Measurements from ENCODE around the gene MTCH1. TPM values are rescaled to one million over a fixed set of nuclear protein-coding genes. Genes with fewer than 3 reads are reported as not detected.

MTCH1 gene
- total and polyA plus RNA-seq, 4 donors: 120 to 210 (median 157) TPM

DNA sequence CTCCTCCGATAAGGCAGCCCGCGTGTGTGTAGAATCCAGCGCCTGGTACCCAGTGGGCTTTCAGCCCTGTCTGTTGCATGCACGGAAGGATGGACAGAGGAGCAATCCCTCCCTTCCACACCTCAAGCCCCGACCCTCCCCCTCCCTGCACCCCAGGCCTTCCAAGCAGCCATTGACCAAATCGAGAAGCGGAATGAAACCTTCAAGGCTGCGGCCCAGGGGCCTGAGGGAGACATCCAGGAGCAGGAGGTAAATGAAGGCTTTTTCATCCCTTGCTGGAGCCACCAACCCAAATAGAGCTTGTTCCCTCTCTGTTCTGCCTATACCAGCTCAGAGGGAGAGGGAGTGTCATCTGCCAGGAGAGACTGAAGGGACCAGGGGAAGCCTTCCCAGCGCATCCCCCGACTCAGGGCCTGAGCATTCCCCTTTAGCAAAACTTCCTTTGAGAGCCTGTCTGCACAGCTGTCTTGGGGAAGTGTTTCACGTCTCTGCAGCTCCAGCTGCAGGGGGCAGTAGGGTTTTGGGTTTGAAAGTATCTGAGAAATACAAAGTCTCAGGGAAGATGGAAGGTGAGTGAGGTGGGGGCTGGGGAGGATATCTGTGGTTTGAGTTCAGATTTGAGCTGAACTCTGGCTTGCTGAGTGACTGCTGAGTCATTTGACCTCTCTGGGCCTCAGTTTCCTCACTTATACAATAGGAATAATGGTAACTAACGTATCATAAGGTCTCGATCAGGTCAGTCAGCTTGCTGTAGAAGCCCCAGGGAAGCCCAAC is 35.5 kb upstream of the MTCH1 start:
- TF ChIP-seq CTCF (IDR thresholded peaks at IDR 0.05; ENCODE audit: control extremely low read depth, extremely low read depth): peak; percentile 4
- Histone ChIP-seq H3K4me1 (ENCODE audit: control insufficient read depth in 5 of 5, insufficient read depth in 5 of 5, low read length in 5 of 5) (peaks cover 0 to 3% (median 0%) of the 10 kb centered on the region in 5 donors), H3K9ac (ENCODE audit: insufficient read depth in 1 of 2, low read length in 2 of 2) (no peak overlapping the region), H3K36me3 (ENCODE audit: control insufficient read depth in 4 of 4, insufficient read depth in 4 of 4, low read length in 4 of 4) (peaks cover 0 to 2% (median 0%) of the 10 kb centered on the region in 4 donors), H3K27ac (ENCODE audit: low read depth in 1 of 2, low read length in 1 of 2) (no peak overlapping the region), H3K9me3 (ENCODE audit: control insufficient read depth in 4 of 4, insufficient read depth in 3 of 4, low read length in 3 of 4) (no peaks in the 10 kb centered on the region), H3K27me3 (ENCODE audit: control insufficient read depth in 3 of 3, insufficient read depth in 3 of 3, low read length in 2 of 3) (no peaks in the 10 kb centered on the region), H3K4me3 (no peak overlapping the region)
- WGBS, 2 donors: 70 to 72% methylated on average over 14 of the region's 14 CpGs
- no peak for ATAC-seq (ENCODE audit: insufficient read depth, low FRiP score)
- DNase-seq: peak; percentile 25 to 42 (median 30)

GRCh38 chr6:37020812-37021211 is 34.8 kb upstream of the MTCH1 start:
- no peak for TF ChIP-seq CTCF (IDR thresholded peaks at IDR 0.05; ENCODE audit: control extremely low read depth, extremely low read depth)

GRCh38 chr6:37020381-37020780 is 34.4 kb upstream of the MTCH1 start:
- Histone ChIP-seq H3K4me1 (ENCODE audit: control insufficient read depth in 5 of 5, insufficient read depth in 5 of 5, low read length in 5 of 5) (peaks cover 0 to 3% (median 0%) of the 10 kb centered on the region in 5 donors), H3K9ac (ENCODE audit: insufficient read depth in 1 of 2, low read length in 2 of 2) (no peak overlapping the region), H3K9me3 (ENCODE audit: control insufficient read depth in 4 of 4, insufficient read depth in 3 of 4, low read length in 3 of 4) (no peaks in the 10 kb centered on the region), H3K36me3 (ENCODE audit: control insufficient read depth in 4 of 4, insufficient read depth in 4 of 4, low read length in 4 of 4) (peaks cover 0 to 2% (median 0%) of the 10 kb centered on the region in 4 donors), H3K4me3 (no peak overlapping the region), H3K27ac (ENCODE audit: low read depth in 1 of 2, low read length in 1 of 2) (no peak overlapping the region), H3K27me3 (ENCODE audit: control insufficient read depth in 3 of 3, insufficient read depth in 3 of 3, low read length in 2 of 3) (no peaks in the 10 kb centered on the region)
- DNase-seq: no peak
- ATAC-seq (ENCODE audit: insufficient read depth, low FRiP score): no peak
- TF ChIP-seq CTCF (IDR thresholded peaks at IDR 0.05; ENCODE audit: control extremely low read depth, extremely low read depth): no peak
- WGBS, 2 donors: 58 to 69% methylated on average over 12 of the region's 12 CpGs

More at GRCh38 chr6:37020812-37021211, 34.8 kb upstream of the MTCH1 start:
- Histone ChIP-seq H3K27me3 (ENCODE audit: control insufficient read depth in 3 of 3, insufficient read depth in 3 of 3, low read length in 2 of 3) (no peaks in the 10 kb centered on the region), H3K27ac (ENCODE audit: low read depth in 1 of 2, low read length in 1 of 2) (no peak overlapping the region), H3K9me3 (ENCODE audit: control insufficient read depth in 4 of 4, insufficient read depth in 3 of 4, low read length in 3 of 4) (no peaks in the 10 kb centered on the region), H3K4me3 (no peak overlapping the region), H3K36me3 (ENCODE audit: control insufficient read depth in 4 of 4, insufficient read depth in 4 of 4, low read length in 4 of 4) (peaks cover 0 to 2% (median 0%) of the 10 kb centered on the region in 4 donors), H3K9ac (ENCODE audit: insufficient read depth in 1 of 2, low read length in 2 of 2) (no peak overlapping the region), H3K4me1 (ENCODE audit: control insufficient read depth in 5 of 5, insufficient read depth in 5 of 5, low read length in 5 of 5) (peaks cover 0 to 3% (median 0%) of the 10 kb centered on the region in 5 donors)
- ATAC-seq (ENCODE audit: insufficient read depth, low FRiP score) (no peak), DNase-seq (no peak)
- WGBS, 2 donors: 92 to 94% methylated on average over 5 of the region's 5 CpGs
